DND-41 (cell line): Measurements from ENCODE around the gene LTB4R2.

Experiments used
- ATAC-seq: fragments of 200-7000 bp; cut with Tn5 transposase; 3 replicates; pipeline ENCODE4 v1.9.1; 2021; ENCODE audit warnings: low read depth; ENCODE audit not compliant: insufficient read depth
- DNase-seq: peaks from one replicate; pipeline ENCODE4 v3.0.0-alpha.2; 2020
- H2AFZ ChIP-seq: 2 replicates; pipeline ENCODE4 v1.6.0; 2012; ENCODE audit warnings: low read depth, low read length
- H3K27ac ChIP-seq: 2 replicates; pipeline ENCODE4 v1.5.1; 2012; ENCODE audit warnings: low read length, inconsistent platforms
- H3K27me3 ChIP-seq: fragments of 200-600 bp; sonication (generic); 2 replicates; pipeline ENCODE4 v1.6.0; 2012; ENCODE audit warnings: low read length, mild to moderate bottlenecking, inconsistent platforms; ENCODE audit not compliant: insufficient read depth, poor library complexity
- H3K36me3 ChIP-seq: 2 replicates; pipeline ENCODE4 v1.5.1; 2012; ENCODE audit warnings: low read length, inconsistent platforms; ENCODE audit not compliant: insufficient read depth
- H3K4me1 ChIP-seq: 2 replicates; pipeline ENCODE4 v1.5.1; 2012; ENCODE audit warnings: mild to moderate bottlenecking, low read length; ENCODE audit not compliant: insufficient read depth
- H3K4me2 ChIP-seq: 2 replicates; pipeline ENCODE4 v1.6.0; 2012; ENCODE audit warnings: mild to moderate bottlenecking, moderate library complexity, low read length, inconsistent platforms; ENCODE audit not compliant: insufficient read depth
- H3K4me3 ChIP-seq, 2 experiments: fragments of 200-600 bp in 1 of 2; shearing (Covaris generic) in 1 of 2; 2 replicates each; pipeline ENCODE4 v1.5.1; 2012 to 2016; ENCODE audit warnings: inconsistent platforms in 2 of 2, low read length in 2 of 2, mild to moderate bottlenecking in 2 of 2, low read depth in 1 of 2, moderate library complexity in 1 of 2
- H3K79me2 ChIP-seq: 2 replicates; pipeline ENCODE4 v1.6.0; 2012; ENCODE audit warnings: low read length, inconsistent platforms; ENCODE audit not compliant: insufficient read depth
- H3K9ac ChIP-seq: 2 replicates; pipeline ENCODE4 v1.6.0; 2012; ENCODE audit warnings: low read depth, mild to moderate bottlenecking, inconsistent platforms, low read length, moderate library complexity
- H3K9me3 ChIP-seq: 2 replicates; pipeline ENCODE4 v1.5.1; 2012; ENCODE audit warnings: low read length, moderate library complexity, mild to moderate bottlenecking, inconsistent platforms; ENCODE audit not compliant: insufficient read depth, severe bottlenecking
- H4K20me1 ChIP-seq: 2 replicates; pipeline ENCODE4 v1.6.0; 2012; ENCODE audit warnings: low read length; ENCODE audit not compliant: insufficient read depth
- CTCF ChIP-seq: IDR thresholded peaks from 2 replicates; pipeline ENCODE4 v1.5.1; 2012; ENCODE audit warnings: borderline replicate concordance, low read length, moderate library complexity, mild to moderate bottlenecking; ENCODE audit not compliant: poor library complexity, severe bottlenecking; ENCODE audit errors: extremely low read depth
- EZH2 ChIP-seq: IDR thresholded peaks from 3 replicates; pipeline ENCODE4 v1.6.1; 2012; ENCODE audit warnings: borderline replicate concordance, low read depth, mild to moderate bottlenecking, moderate library complexity, low read length, inconsistent platforms; ENCODE audit not compliant: severe bottlenecking

LTB4R2 gene

GRCh38 chr14:24335461-24336171 is 25.7 kb downstream of the LTB4R2 start:
- DNase-seq (no peak), ATAC-seq (no peak)
- Histone ChIP-seq H3K4me3 (no peak overlapping the region), H3K4me2 (no peak overlapping the region), H3K27ac (no peak overlapping the region), H3K27me3 (peaks cover 19% of the 10 kb centered on the region), H3K9ac (no peak overlapping the region), H3K4me1 (peaks cover 19% of the 10 kb centered on the region), H3K9me3 (no peaks in the 10 kb centered on the region), H3K36me3 (no peaks in the 10 kb centered on the region), H3K79me2 (no peaks in the 10 kb centered on the region), H4K20me1 (peaks cover 13% of the 10 kb centered on the region), H2AFZ (no peak overlapping the region)
- TF ChIP-seq EZH2 (no peak), CTCF (no peak)

- DNase-seq = no peak
- no peak overlapping the region for H2AFZ ChIP-seq
- peaks cover 29% of the 10 kb centered on the region for H3K27me3 ChIP-seq
- no peak for TF ChIP-seq CTCF
- TF ChIP-seq EZH2 = no peak
- no peak overlapping the region for H3K27ac ChIP-seq
- no peak overlapping the region for H3K4me2 ChIP-seq
- H4K20me1 ChIP-seq = peaks cover 11% of the 10 kb centered on the region
- H3K9me3 ChIP-seq = no peaks in the 10 kb centered on the region
- peaks cover 11% of the 10 kb centered on the region for H3K4me1 ChIP-seq
- ATAC-seq = no peak
- H3K36me3 ChIP-seq = no peaks in the 10 kb centered on the region
- H3K4me3 ChIP-seq = no peak overlapping the region
- H3K9ac ChIP-seq = no peak overlapping the region
- H3K79me2 ChIP-seq = no peaks in the 10 kb centered on the region
Measured at GRCh38 chr14:24337144-24337823, 27.3 kb downstream of the LTB4R2 start.

GRCh38 chr14:24337824-24338175 is 27.9 kb downstream of the LTB4R2 start:
- H3K27ac ChIP-seq = no peak overlapping the region
- H3K36me3 ChIP-seq = no peaks in the 10 kb centered on the region
- H3K9ac ChIP-seq = no peak overlapping the region
- H3K9me3 ChIP-seq = no peaks in the 10 kb centered on the region
- H2AFZ ChIP-seq = no peak overlapping the region
- no peak overlapping the region for H3K4me3 ChIP-seq
- H3K79me2 ChIP-seq = no peaks in the 10 kb centered on the region
- no peak overlapping the region for H3K4me2 ChIP-seq
- DNase-seq (no peak), ATAC-seq (no peak)
- peaks cover 6% of the 10 kb centered on the region for H4K20me1 ChIP-seq
- TF ChIP-seq EZH2 (no peak), CTCF (no peak)
- H3K4me1 ChIP-seq = peaks cover 10% of the 10 kb centered on the region
- peaks cover 28% of the 10 kb centered on the region for H3K27me3 ChIP-seq
